Measurements from ENCODE around the gene USP20. TPM values are rescaled to one million over a fixed set of nuclear protein-coding genes. Genes with fewer than 3 reads are reported as not detected.

USP20 gene
- total and polyA plus RNA-seq, 8 donors: 7.3 to 52.1 (median 17.1) TPM

DNA sequence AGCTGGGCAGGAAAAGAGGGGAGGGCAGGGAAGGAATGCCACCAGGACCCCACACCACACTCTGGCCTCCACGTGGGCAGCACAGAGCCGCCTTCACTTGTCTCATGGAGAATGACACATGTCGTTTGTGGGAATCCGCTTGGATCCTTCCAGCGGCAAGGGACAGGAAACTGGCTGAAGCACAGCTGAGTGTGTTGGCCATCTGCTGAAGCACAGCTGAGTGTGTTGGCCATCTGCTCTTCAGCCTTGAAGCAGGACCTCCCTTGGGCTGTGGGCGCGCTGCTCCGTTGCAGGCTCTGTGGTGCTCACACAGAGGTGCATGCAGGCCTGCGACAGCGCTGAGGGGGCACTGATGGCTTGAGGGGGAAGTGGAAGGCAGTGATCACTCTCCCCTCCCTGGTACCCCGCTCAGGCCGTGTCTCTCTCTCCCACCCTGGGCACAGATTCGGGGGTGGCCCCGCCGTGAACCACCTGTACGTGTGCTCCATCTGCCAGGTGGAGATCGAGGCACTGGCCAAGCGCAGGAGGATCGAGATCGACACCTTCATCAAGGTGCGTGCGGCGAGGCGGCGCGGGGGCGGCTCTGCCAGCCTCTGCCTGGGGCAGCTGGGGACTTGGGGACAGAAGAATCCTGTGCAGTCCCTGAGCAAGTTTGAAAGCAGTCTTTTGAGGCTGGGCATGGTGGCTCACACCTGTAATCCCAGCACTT is 40.6 kb downstream of the USP20 start:
- no peak overlapping the region for H3K4me3 ChIP-seq
- peaks cover 0 to 7% (median 0%) of the 10 kb centered on the region in 4 donors for H3K4me1 ChIP-seq
- H3K27ac ChIP-seq: no peak overlapping the region
- intact Hi-C loops (cut with DNase I; ENCODE audit: low total_unique reads): no loop called here
- WGBS, 5 donors: 90 to 96% (median 94%) methylated on average over 17 to 27 of the region's 27 CpGs
- no peaks in the 10 kb centered on the region for H3K27me3 ChIP-seq
- no peaks in the 10 kb centered on the region for H3K9me3 ChIP-seq
- H3K36me3 ChIP-seq: peaks cover 0 to 31% (median 4%) of the 10 kb centered on the region in 4 donors
- no peak for DNase-seq
- TF ChIP-seq POLR2AphosphoS5 (IDR thresholded peaks at IDR 0.05): no peak
- no peak for TF ChIP-seq POLR2A (IDR thresholded peaks at IDR 0.05)
- no peak for TF ChIP-seq EP300 (IDR thresholded peaks at IDR 0.05)
- TF ChIP-seq, protein P1, sequence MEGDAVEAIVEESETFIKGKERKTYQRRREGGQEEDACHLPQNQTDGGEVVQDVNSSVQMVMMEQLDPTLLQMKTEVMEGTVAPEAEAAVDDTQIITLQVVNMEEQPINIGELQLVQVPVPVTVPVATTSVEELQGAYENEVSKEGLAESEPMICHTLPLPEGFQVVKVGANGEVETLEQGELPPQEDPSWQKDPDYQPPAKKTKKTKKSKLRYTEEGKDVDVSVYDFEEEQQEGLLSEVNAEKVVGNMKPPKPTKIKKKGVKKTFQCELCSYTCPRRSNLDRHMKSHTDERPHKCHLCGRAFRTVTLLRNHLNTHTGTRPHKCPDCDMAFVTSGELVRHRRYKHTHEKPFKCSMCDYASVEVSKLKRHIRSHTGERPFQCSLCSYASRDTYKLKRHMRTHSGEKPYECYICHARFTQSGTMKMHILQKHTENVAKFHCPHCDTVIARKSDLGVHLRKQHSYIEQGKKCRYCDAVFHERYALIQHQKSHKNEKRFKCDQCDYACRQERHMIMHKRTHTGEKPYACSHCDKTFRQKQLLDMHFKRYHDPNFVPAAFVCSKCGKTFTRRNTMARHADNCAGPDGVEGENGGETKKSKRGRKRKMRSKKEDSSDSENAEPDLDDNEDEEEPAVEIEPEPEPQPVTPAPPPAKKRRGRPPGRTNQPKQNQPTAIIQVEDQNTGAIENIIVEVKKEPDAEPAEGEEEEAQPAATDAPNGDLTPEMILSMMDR (IDR thresholded peaks at IDR 0.05): no peak

DNA sequence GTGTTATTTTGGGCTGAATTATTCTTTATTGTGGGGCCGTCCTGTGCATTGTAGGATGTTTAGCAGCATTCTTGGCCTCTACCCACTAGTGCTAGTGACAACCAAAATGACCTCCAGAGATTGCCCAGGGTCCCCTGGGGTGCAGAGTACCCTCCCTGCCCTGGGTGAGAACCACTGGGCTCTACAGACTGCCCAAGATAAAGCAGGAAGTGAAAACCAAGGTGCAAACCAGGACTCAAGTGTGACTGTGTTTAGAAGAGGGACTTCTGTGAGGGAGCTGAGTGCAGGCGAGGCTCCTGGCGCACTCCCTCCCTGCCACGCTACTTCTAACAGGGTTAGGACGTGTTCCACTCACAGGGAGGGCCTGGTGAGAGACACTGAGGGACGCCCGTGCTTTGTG is 41.6 kb downstream of the USP20 start:
- H3K36me3 ChIP-seq: peaks cover 0 to 38% (median 0%) of the 10 kb centered on the region in 4 donors
- TF ChIP-seq, protein P1 (IDR thresholded peaks at IDR 0.05): no peak
- TF ChIP-seq POLR2AphosphoS5 (IDR thresholded peaks at IDR 0.05): no peak
- no peak for TF ChIP-seq POLR2A (IDR thresholded peaks at IDR 0.05)
- no peak for TF ChIP-seq EP300 (IDR thresholded peaks at IDR 0.05)
- DNase-seq: no peak
- peaks cover 0 to 10% (median 0%) of the 10 kb centered on the region in 4 donors for H3K4me1 ChIP-seq
- H3K27me3 ChIP-seq: no peaks in the 10 kb centered on the region
- intact Hi-C loops (cut with DNase I; ENCODE audit: low total_unique reads): no loop called here
- no peak overlapping the region for H3K4me3 ChIP-seq
- 86 to 92% (median 91%) methylated on average over 5 to 7 of the region's 7 CpGs for WGBS, 5 donors
- H3K9me3 ChIP-seq: no peaks in the 10 kb centered on the region
- H3K27ac ChIP-seq: no peak overlapping the region

DNA sequence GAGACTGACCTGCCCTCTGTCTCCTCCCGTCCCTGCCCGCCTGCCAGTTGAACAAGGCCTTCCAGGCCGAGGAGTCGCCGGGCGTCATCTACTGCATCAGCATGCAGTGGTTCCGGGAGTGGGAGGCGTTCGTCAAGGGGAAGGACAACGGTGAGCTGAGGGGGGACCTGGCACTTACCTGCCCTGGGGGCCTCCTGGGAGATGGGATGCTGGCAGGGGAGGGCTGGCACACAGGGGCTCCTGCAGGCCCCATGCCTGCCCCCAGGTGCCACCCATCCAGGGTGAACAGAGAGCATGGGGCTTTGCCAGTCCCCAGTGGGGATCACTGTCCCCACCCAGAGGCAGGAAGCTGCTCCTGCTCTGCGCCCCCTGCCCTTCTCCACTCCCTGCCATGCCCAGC is 43.0 kb downstream of the USP20 start:
- TF ChIP-seq POLR2A (IDR thresholded peaks at IDR 0.05): no peak
- TF ChIP-seq POLR2AphosphoS5 (IDR thresholded peaks at IDR 0.05): no peak
- TF ChIP-seq, protein P1 (IDR thresholded peaks at IDR 0.05): no peak
- no peak for TF ChIP-seq EP300 (IDR thresholded peaks at IDR 0.05)
- H3K4me3 ChIP-seq: no peak overlapping the region
- no peak overlapping the region for H3K27ac ChIP-seq
- DNase-seq: no peak
- WGBS, 5 donors: 90 to 94% (median 92%) methylated on average over 11 of the region's 11 CpGs
- intact Hi-C loops (cut with DNase I; ENCODE audit: low total_unique reads): no loop called here
- no peaks in the 10 kb centered on the region for H3K27me3 ChIP-seq
- no peaks in the 10 kb centered on the region for H3K9me3 ChIP-seq
- peaks cover 0 to 10% (median under 1%) of the 10 kb centered on the region in 4 donors for H3K4me1 ChIP-seq
- H3K36me3 ChIP-seq: peaks cover 0 to 38% (median 0%) of the 10 kb centered on the region in 4 donors

DNA sequence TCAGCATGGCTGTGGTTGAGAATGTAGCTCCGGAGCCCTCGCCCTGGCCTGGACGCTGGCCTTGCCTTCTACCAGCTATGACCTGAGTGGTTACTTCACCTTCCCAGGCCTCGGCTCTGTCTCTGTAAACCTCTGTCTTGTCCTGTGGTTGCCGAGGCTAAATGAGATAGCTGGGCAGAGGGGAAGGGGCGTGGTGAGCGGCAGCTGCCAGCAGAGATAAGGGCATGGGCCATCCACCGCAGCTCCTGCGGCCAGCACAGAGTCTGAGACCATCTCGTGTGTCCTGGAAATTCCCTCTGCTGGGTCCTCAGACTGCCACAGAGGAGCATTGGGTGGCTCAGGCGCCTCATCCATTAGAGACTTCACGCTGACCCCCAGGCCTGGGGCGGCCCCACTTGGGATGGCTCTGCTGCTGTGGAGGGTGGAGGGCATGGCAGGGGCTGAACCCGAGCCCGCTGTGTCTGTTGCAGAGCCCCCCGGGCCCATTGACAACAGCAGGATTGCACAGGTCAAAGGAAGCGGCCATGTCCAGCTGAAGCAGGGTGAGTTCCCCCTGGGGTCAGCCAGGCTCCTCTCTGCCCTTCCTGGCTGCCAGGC is 43.9 kb downstream of the USP20 start:
- Histone ChIP-seq H3K36me3 (peaks cover 0 to 29% (median 0%) of the 10 kb centered on the region in 4 donors), H3K27ac (no peak overlapping the region)
- WGBS, 5 donors: 84 to 89% (median 86%) methylated on average over 14 to 17 of the region's 17 CpGs

More for the DNA sequence above, 43.9 kb downstream of the USP20 start:
- no peaks in the 10 kb centered on the region for H3K9me3 ChIP-seq
- peaks cover 6 to 18% (median 8%) of the 10 kb centered on the region in 4 donors for H3K4me1 ChIP-seq
- no peak for TF ChIP-seq EP300 (IDR thresholded peaks at IDR 0.05)
- TF ChIP-seq, protein P1 (IDR thresholded peaks at IDR 0.05): no peak
- TF ChIP-seq POLR2A (IDR thresholded peaks at IDR 0.05): no peak
- TF ChIP-seq POLR2AphosphoS5 (IDR thresholded peaks at IDR 0.05): no peak
- no peaks in the 10 kb centered on the region for H3K27me3 ChIP-seq
- no peak for DNase-seq
- intact Hi-C loops (cut with DNase I; ENCODE audit: low total_unique reads): no loop called here
- H3K4me3 ChIP-seq: no peak overlapping the region

All from stomach (tissue), 9 donors.